Activated T-helper 17 cell treated with anti-CD3 and anti-CD28 coated beads, Interleukin-2, amount 50 U/mL, for 72 hours (primary cell): Measurements from ENCODE around the gene RBFOX2. TPM values are rescaled to one million over a fixed set of nuclear protein-coding genes. Genes with fewer than 3 reads are reported as not detected.
A peak's percentile ranks its signal among the peaks of the same experiment; 100 is the strongest.

ENCODE experiments used
- ATAC-seq: fragments of 150-1000 bp; cut with Tn5 transposase; replicated peaks from 2 replicates; pipeline ENCODE4 v1.10.0; 2021; ENCODE audit warnings: mild to moderate bottlenecking, moderate library complexity
- H3K27ac Mint-ChIP-seq: one replicate; pipeline ENCODE4 v1.8.0; 2022; ENCODE audit warnings: mixed read lengths
- H3K27me3 Mint-ChIP-seq: one replicate; pipeline ENCODE4 v1.8.0; 2022; ENCODE audit warnings: mixed read lengths
- H3K36me3 Mint-ChIP-seq: one replicate; pipeline ENCODE4 v1.8.0; 2022; ENCODE audit warnings: low read depth, mild to moderate bottlenecking, mixed read lengths
- H3K4me1 Mint-ChIP-seq: one replicate; pipeline ENCODE4 v1.8.0; 2022; ENCODE audit warnings: mixed read lengths
- H3K4me3 Mint-ChIP-seq: one replicate; pipeline ENCODE4 v1.8.0; 2022; ENCODE audit warnings: mild to moderate bottlenecking, mixed read lengths
- H3K9me3 Mint-ChIP-seq: one replicate; pipeline ENCODE4 v1.8.0; 2022; ENCODE audit warnings: mixed read lengths
- total RNA-seq, 2 donors: library from RNA; stranded (reverse); gene quantifications; one replicate each; pipeline ENCODE4 v1.2.3, GENCODE V29; 2022

The RBFOX2 gene
- total RNA-seq, 2 donors from 2014 or later = 4.0 to 4.3 TPM

GRCh38 chr22:35961480-35962295 is 66.9 kb downstream of the RBFOX2 start:
- Mint-ChIP-seq H3K4me1 (no peaks in the 10 kb centered on the region), H3K27ac (no peak overlapping the region), H3K4me3 (no peak overlapping the region), H3K36me3 (no peaks in the 10 kb centered on the region), H3K9me3 (no peaks in the 10 kb centered on the region), H3K27me3 (peaks cover 20% of the 10 kb centered on the region)
- ATAC-seq = no peak

- Mint-ChIP-seq H3K27me3 (peaks cover 17% of the 10 kb centered on the region), H3K4me3 (no peak overlapping the region), H3K9me3 (no peaks in the 10 kb centered on the region), H3K27ac (no peak overlapping the region), H3K4me1 (no peaks in the 10 kb centered on the region), H3K36me3 (no peaks in the 10 kb centered on the region)
- no peak for ATAC-seq
Observed at GRCh38 chr22:35960854-35961253, 67.8 kb downstream of the RBFOX2 start.

GRCh38 chr22:35959121-35959800 is 69.4 kb downstream of the RBFOX2 start:
- no peak overlapping the region for H3K4me3 Mint-ChIP-seq
- H3K36me3 Mint-ChIP-seq = no peaks in the 10 kb centered on the region
- peaks cover 17% of the 10 kb centered on the region for H3K27me3 Mint-ChIP-seq
- no peaks in the 10 kb centered on the region for H3K9me3 Mint-ChIP-seq
- ATAC-seq = no peak
- H3K27ac Mint-ChIP-seq = no peak overlapping the region
- H3K4me1 Mint-ChIP-seq = no peaks in the 10 kb centered on the region

- Mint-ChIP-seq H3K27ac (no peak overlapping the region), H3K4me3 (no peak overlapping the region), H3K9me3 (no peaks in the 10 kb centered on the region), H3K36me3 (no peaks in the 10 kb centered on the region), H3K27me3 (peaks cover 17% of the 10 kb centered on the region), H3K4me1 (no peaks in the 10 kb centered on the region)
- no peak for ATAC-seq
Observed at GRCh38 chr22:35958334-35958733, 70.3 kb downstream of the RBFOX2 start.

- ATAC-seq = no peak
- Mint-ChIP-seq H3K27me3 (peaks cover 15% of the 10 kb centered on the region), H3K4me1 (no peaks in the 10 kb centered on the region), H3K36me3 (no peaks in the 10 kb centered on the region), H3K9me3 (no peaks in the 10 kb centered on the region), H3K27ac (no peak overlapping the region), H3K4me3 (no peak overlapping the region)
Observed at GRCh38 chr22:35957589-35957988, 71.0 kb downstream of the RBFOX2 start.

GRCh38 chr22:35956850-35957249 is 71.8 kb downstream of the RBFOX2 start:
- peaks cover 14% of the 10 kb centered on the region for H3K27me3 Mint-ChIP-seq
- no peak for ATAC-seq
- H3K4me1 Mint-ChIP-seq = no peaks in the 10 kb centered on the region
- no peak overlapping the region for H3K27ac Mint-ChIP-seq
- H3K9me3 Mint-ChIP-seq = no peaks in the 10 kb centered on the region
- H3K4me3 Mint-ChIP-seq = no peak overlapping the region
- no peaks in the 10 kb centered on the region for H3K36me3 Mint-ChIP-seq

- peaks cover 11% of the 10 kb centered on the region for H3K27me3 Mint-ChIP-seq
- H3K36me3 Mint-ChIP-seq = no peaks in the 10 kb centered on the region
- H3K4me1 Mint-ChIP-seq = no peaks in the 10 kb centered on the region
- no peak overlapping the region for H3K4me3 Mint-ChIP-seq
- ATAC-seq = no peak
- H3K27ac Mint-ChIP-seq = no peak overlapping the region
- H3K9me3 Mint-ChIP-seq = no peaks in the 10 kb centered on the region
Observed at GRCh38 chr22:35955546-35955945, 73.1 kb downstream of the RBFOX2 start.

GRCh38 chr22:35952576-35952975 is 76.0 kb downstream of the RBFOX2 start:
- Mint-ChIP-seq H3K27me3 (no peaks in the 10 kb centered on the region), H3K27ac (no peak overlapping the region), H3K36me3 (no peaks in the 10 kb centered on the region), H3K9me3 (no peaks in the 10 kb centered on the region), H3K4me3 (no peak overlapping the region), H3K4me1 (no peaks in the 10 kb centered on the region)
- no peak for ATAC-seq

GRCh38 chr22:35950262-35950661 is 78.4 kb downstream of the RBFOX2 start:
- H3K36me3 Mint-ChIP-seq = no peaks in the 10 kb centered on the region
- no peaks in the 10 kb centered on the region for H3K9me3 Mint-ChIP-seq
- H3K27ac Mint-ChIP-seq = no peak overlapping the region
- no peak for ATAC-seq
- H3K4me3 Mint-ChIP-seq = no peak overlapping the region
- no peaks in the 10 kb centered on the region for H3K4me1 Mint-ChIP-seq
- H3K27me3 Mint-ChIP-seq = no peaks in the 10 kb centered on the region

- no peaks in the 10 kb centered on the region for H3K9me3 Mint-ChIP-seq
- no peaks in the 10 kb centered on the region for H3K27me3 Mint-ChIP-seq
- H3K27ac Mint-ChIP-seq = no peak overlapping the region
- H3K4me3 Mint-ChIP-seq = no peak overlapping the region
- no peak for ATAC-seq
- H3K4me1 Mint-ChIP-seq = no peaks in the 10 kb centered on the region
- H3K36me3 Mint-ChIP-seq = no peaks in the 10 kb centered on the region
Observed at GRCh38 chr22:35949243-35949642, 79.4 kb downstream of the RBFOX2 start.

GRCh38 chr22:35947794-35948425 is 80.7 kb downstream of the RBFOX2 start:
- no peak overlapping the region for H3K27ac Mint-ChIP-seq
- no peaks in the 10 kb centered on the region for H3K36me3 Mint-ChIP-seq
- no peaks in the 10 kb centered on the region for H3K4me1 Mint-ChIP-seq
- ATAC-seq = no peak
- no peaks in the 10 kb centered on the region for H3K27me3 Mint-ChIP-seq
- no peak overlapping the region for H3K4me3 Mint-ChIP-seq
- H3K9me3 Mint-ChIP-seq = no peaks in the 10 kb centered on the region

- Mint-ChIP-seq H3K9me3 (no peaks in the 10 kb centered on the region), H3K27ac (no peak overlapping the region), H3K4me3 (no peak overlapping the region), H3K4me1 (no peaks in the 10 kb centered on the region), H3K27me3 (no peaks in the 10 kb centered on the region), H3K36me3 (no peaks in the 10 kb centered on the region)
- no peak for ATAC-seq
Observed at GRCh38 chr22:35944458-35944857, 84.2 kb downstream of the RBFOX2 start.

- ATAC-seq = no peak
- H3K27ac Mint-ChIP-seq = no peak overlapping the region
- H3K36me3 Mint-ChIP-seq = no peaks in the 10 kb centered on the region
- no peaks in the 10 kb centered on the region for H3K27me3 Mint-ChIP-seq
- H3K4me3 Mint-ChIP-seq = no peak overlapping the region
- no peaks in the 10 kb centered on the region for H3K9me3 Mint-ChIP-seq
- no peaks in the 10 kb centered on the region for H3K4me1 Mint-ChIP-seq
Observed at GRCh38 chr22:35940166-35940565, 88.5 kb downstream of the RBFOX2 start.

GRCh38 chr22:35938226-35938625 is 90.4 kb downstream of the RBFOX2 start:
- H3K9me3 Mint-ChIP-seq = no peaks in the 10 kb centered on the region
- H3K27me3 Mint-ChIP-seq = no peaks in the 10 kb centered on the region
- no peaks in the 10 kb centered on the region for H3K4me1 Mint-ChIP-seq
- H3K27ac Mint-ChIP-seq = no peak overlapping the region
- no peak for ATAC-seq
- no peak overlapping the region for H3K4me3 Mint-ChIP-seq
- no peaks in the 10 kb centered on the region for H3K36me3 Mint-ChIP-seq

GRCh38 chr22:35930933-35931332 is 97.7 kb downstream of the RBFOX2 start:
- no peaks in the 10 kb centered on the region for H3K36me3 Mint-ChIP-seq
- H3K4me3 Mint-ChIP-seq = no peak overlapping the region
- no peaks in the 10 kb centered on the region for H3K9me3 Mint-ChIP-seq
- H3K27me3 Mint-ChIP-seq = no peaks in the 10 kb centered on the region
- no peaks in the 10 kb centered on the region for H3K4me1 Mint-ChIP-seq
- peak; percentile 55 for ATAC-seq
- no peak overlapping the region for H3K27ac Mint-ChIP-seq
